HL-60 (cell line): ENCODE data around the gene PEX13.

Experiments used
- DNase-seq, 2 experiments: peaks; one replicate each; pipeline ENCODE4 v3.0.0-alpha.2; 2010 to 2020; ENCODE audit warnings: low read depth in 1 of 2, low spot score in 1 of 2
- H3K27ac ChIP-seq: fragments of 250-450 bp; sonication (Bioruptor Pico); replicated peaks from 2 replicates; pipeline ENCODE4 v1.5.1; 2020; ENCODE audit warnings: mild to moderate bottlenecking, moderate library complexity
- H3K27me3 ChIP-seq: fragments of 250-450 bp; sonication (Bioruptor Pico); 2 replicates; pipeline ENCODE4 v1.5.1; 2021; ENCODE audit warnings: mild to moderate bottlenecking, moderate library complexity; ENCODE audit not compliant: insufficient read depth, poor library complexity, severe bottlenecking
- H3K4me3 ChIP-seq: replicated peaks from 2 replicates; pipeline ENCODE4 v1.5.1; 2011; ENCODE audit warnings: mild to moderate bottlenecking, control low read depth, low read length; ENCODE audit not compliant: insufficient read depth
- GABPA ChIP-seq: IDR thresholded peaks from 2 replicates; pipeline ENCODE4 v1.6.1; 2012; ENCODE audit warnings: low read depth
- POLR2AphosphoS5 ChIP-seq: IDR thresholded peaks from 2 replicates; pipeline ENCODE4 v1.6.1; 2012; ENCODE audit warnings: low read depth
- SPI1 ChIP-seq: IDR thresholded peaks from 2 replicates; pipeline ENCODE4 v1.6.1; 2012; ENCODE audit warnings: low read depth, mild to moderate bottlenecking, borderline replicate concordance
- TF ChIP-seq, protein P1 (sequence below): IDR thresholded peaks from one replicate; pipeline ENCODE4 v1.5.1; 2011; ENCODE audit warnings: low read length, control low read depth, inconsistent platforms; ENCODE audit not compliant: insufficient read depth
- TF ChIP-seq, protein P2 (sequence below): IDR thresholded peaks from 2 replicates; pipeline ENCODE4 v1.6.1; 2012; ENCODE audit warnings: low read depth; ENCODE audit not compliant: insufficient replicate concordance

The PEX13 gene

DNA sequence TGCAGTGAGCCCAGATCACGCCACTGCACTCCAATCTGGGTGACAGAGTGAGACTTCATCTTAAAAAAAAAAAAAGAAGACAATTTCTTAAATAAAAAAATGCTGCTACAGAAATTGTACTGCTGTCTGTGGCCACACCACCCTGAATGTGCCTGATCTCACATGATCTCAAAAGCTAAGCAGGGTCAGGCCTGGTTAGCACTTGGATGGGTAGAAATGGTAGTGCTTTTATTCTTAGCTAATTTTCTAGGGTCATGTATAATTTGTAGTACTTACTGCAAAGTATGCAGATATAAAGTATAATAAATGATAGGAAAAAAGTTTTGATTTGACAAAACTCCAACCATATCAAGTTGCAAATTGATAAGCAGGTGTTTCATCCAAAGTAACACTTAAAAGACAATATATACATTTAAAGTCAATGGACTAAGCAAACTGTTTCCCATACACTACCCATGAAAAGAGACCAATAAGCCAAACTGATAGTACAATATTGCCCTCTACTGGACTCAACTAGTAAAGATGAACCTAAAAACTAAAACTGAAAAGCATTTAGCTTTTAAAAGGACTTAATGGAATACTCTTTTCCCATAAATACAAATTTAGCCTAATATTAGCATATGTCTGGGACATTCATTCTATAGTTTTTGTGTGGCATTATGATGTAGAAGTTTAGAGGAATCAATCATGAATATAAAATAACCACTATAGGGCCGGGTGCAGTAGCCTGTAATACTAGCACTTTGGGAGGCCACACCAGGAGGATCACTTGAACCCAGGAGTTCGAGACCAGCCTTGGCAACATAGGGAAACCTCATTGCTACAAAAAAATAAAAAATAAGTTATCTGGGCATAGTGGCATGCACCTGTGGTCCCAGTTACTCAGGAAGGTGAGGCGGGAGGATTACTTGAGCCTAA, 18.6 kb upstream of the PEX13 start:
- TF ChIP-seq POLR2AphosphoS5: no peak
- TF ChIP-seq, protein P1, sequence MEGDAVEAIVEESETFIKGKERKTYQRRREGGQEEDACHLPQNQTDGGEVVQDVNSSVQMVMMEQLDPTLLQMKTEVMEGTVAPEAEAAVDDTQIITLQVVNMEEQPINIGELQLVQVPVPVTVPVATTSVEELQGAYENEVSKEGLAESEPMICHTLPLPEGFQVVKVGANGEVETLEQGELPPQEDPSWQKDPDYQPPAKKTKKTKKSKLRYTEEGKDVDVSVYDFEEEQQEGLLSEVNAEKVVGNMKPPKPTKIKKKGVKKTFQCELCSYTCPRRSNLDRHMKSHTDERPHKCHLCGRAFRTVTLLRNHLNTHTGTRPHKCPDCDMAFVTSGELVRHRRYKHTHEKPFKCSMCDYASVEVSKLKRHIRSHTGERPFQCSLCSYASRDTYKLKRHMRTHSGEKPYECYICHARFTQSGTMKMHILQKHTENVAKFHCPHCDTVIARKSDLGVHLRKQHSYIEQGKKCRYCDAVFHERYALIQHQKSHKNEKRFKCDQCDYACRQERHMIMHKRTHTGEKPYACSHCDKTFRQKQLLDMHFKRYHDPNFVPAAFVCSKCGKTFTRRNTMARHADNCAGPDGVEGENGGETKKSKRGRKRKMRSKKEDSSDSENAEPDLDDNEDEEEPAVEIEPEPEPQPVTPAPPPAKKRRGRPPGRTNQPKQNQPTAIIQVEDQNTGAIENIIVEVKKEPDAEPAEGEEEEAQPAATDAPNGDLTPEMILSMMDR: peak; percentile 16
- no peak overlapping the region for H3K27ac ChIP-seq
- H3K4me3 ChIP-seq: no peak overlapping the region
- DNase-seq: no peak
- H3K27me3 ChIP-seq: no peaks in the 10 kb centered on the region

DNA sequence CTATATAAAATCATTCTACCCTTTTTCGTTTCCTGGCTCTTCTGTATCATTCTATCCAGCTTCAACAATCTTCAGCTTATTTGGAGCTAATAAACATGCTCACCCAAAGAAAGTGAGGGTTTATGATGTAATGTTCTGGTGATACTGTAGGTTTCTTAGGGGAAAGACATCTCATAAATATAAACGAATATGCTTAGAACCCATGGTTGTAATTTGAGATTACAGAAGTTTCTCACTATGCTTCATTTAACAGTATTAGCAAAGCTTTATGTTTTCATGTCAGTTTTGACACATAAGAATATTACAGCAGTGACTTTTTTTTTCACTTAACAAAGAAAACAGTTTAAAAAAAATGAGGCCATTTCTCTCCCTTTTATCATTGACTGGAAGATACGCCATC, 11.8 kb upstream of the PEX13 start:
- Histone ChIP-seq H3K27me3 (no peaks in the 10 kb centered on the region), H3K4me3 (no peak overlapping the region), H3K27ac (no peak overlapping the region)
- DNase-seq: no peak
- TF ChIP-seq SPI1 (no peak), GABPA (no peak), POLR2AphosphoS5 (no peak)
- TF ChIP-seq, protein P1: no peak
- TF ChIP-seq, protein P2, sequence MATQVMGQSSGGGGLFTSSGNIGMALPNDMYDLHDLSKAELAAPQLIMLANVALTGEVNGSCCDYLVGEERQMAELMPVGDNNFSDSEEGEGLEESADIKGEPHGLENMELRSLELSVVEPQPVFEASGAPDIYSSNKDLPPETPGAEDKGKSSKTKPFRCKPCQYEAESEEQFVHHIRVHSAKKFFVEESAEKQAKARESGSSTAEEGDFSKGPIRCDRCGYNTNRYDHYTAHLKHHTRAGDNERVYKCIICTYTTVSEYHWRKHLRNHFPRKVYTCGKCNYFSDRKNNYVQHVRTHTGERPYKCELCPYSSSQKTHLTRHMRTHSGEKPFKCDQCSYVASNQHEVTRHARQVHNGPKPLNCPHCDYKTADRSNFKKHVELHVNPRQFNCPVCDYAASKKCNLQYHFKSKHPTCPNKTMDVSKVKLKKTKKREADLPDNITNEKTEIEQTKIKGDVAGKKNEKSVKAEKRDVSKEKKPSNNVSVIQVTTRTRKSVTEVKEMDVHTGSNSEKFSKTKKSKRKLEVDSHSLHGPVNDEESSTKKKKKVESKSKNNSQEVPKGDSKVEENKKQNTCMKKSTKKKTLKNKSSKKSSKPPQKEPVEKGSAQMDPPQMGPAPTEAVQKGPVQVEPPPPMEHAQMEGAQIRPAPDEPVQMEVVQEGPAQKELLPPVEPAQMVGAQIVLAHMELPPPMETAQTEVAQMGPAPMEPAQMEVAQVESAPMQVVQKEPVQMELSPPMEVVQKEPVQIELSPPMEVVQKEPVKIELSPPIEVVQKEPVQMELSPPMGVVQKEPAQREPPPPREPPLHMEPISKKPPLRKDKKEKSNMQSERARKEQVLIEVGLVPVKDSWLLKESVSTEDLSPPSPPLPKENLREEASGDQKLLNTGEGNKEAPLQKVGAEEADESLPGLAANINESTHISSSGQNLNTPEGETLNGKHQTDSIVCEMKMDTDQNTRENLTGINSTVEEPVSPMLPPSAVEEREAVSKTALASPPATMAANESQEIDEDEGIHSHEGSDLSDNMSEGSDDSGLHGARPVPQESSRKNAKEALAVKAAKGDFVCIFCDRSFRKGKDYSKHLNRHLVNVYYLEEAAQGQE: no peak

DNA sequence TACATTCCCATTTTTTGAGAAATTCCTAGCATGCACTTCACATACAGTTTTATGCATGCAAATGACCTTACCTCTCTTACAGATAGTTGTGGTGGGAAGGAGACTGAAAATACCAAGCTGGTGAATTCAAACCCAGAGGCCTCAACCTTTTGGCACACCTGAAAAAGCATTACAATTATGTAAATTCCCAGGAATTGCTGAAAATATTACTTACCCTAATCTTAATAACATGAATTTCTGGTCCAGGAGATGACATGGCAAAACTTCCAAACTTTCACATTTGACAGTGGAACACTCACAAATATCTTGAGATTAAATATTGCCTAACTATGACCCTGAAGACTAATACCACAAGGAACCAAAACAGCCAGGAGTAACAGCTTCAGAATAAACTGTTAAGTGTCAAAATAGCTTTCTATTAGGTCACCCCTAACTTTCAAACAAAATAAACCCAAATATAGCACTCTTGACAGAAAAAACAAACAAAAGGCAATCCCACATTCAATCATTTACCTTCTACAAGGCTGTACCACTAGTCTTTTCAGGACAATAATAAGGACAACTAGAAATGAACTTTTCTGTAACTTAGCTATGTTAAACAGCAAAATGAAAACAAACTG, 10.9 kb upstream of the PEX13 start:
- no peaks in the 10 kb centered on the region for H3K27me3 ChIP-seq
- no peak overlapping the region for H3K4me3 ChIP-seq
- DNase-seq: no peak
- no peak overlapping the region for H3K27ac ChIP-seq
- TF ChIP-seq SPI1: no peak
- TF ChIP-seq, protein P2: no peak
- TF ChIP-seq POLR2AphosphoS5: no peak
- no peak for TF ChIP-seq GABPA
- TF ChIP-seq, protein P1: no peak
